ELF-1 (cell line): ENCODE data around the gene PDYN.
A peak's percentile ranks its signal among the peaks of the same experiment; 100 is the strongest.
"Not testable (repeated sequence)": the region's sequence is repeated elsewhere in the genome, so short reads cannot be mapped to it uniquely, and the experiment has no call there.

Source experiments
- DNase-seq: peaks from one replicate; pipeline ENCODE4 v3.0.0-alpha.2; 2016; ENCODE audit warnings: low read depth, low spot score

Gene PDYN

GRCh38 chr20:1993986-1994385, at the start of gene PDYN:
PDYN (minus strand) TSS chr20:1994058; CDS start chr20:1983084, 10,974 bp downstream.
- peak; percentile 31 for DNase-seq

GRCh38 chr20:2042400-2042799, 48.5 kb upstream of the PDYN start:
- no peak for DNase-seq

GRCh38 chr20:2038161-2038560, 44.3 kb upstream of the PDYN start:
- peak; percentile 26 for DNase-seq

GRCh38 chr20:2037296-2037914, 43.5 kb upstream of the PDYN start:
- DNase-seq, result no peak

DNA sequence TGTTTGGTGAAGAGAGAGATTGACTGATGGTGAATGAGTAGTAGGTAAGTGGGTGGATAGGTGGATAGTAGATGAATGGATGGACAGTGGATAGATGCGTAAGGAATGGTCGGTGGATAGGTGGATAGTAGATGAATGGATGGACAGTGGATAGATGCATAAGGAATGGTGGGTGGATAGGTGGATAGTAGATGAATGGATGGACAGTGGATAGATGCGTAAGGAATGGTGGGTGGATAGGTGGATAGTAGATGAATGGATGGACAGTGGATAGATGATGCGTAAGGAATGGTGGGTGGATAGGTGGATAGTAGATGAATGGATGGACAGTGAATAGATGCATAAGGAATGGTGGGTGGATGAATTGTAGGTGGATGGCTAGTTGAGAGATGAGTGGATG, 42.5 kb upstream of the PDYN start:
- not testable (repeated sequence) for DNase-seq

DNA sequence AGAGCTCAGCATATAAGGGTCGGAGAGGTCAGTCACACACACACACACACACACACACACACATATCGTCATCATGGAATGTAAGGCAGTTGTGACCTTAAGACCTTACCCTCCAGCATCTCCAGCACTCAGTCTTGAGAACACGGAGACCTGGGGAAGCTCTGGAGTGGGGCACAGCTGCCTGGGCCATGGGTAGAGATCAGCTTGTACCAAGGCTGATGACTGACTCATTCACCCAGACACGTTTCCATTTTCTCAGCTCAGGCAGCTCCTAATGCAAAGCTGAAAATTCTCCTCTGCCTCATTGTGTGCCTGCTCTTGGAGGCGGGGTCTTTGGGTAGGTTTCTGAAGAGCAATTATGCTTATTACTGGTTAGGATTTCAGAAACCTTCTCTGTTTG, 38.3 kb upstream of the PDYN start:
- DNase-seq, result peak; percentile 43

DNA sequence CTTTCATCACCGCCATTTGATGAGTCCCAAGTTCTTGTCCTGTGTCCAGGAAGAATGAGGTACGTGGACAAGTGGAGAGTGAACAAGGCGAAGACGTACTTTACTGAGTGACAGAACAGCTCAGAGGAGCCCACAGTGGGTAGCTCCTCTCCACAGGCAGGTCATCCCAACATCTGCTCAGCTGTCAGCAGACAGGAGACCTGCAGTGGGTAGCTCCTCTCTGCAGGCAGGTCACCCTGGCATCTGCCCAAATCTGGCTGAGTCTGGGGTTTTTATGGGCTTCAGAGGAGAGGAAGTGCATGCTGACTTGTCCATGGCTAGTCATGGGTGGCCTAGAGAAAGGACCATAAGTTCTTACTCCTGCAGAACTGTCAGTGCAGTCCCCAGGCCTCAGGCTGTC, 32.7 kb upstream of the PDYN start:
- DNase-seq, result no peak

- DNase-seq, result no peak
These were observed 32.1 kb upstream of the PDYN start for GRCh38 chr20:2026004-2026403.

- no peak for DNase-seq
These were observed 29.3 kb upstream of the PDYN start for GRCh38 chr20:2023151-2023550.

DNA sequence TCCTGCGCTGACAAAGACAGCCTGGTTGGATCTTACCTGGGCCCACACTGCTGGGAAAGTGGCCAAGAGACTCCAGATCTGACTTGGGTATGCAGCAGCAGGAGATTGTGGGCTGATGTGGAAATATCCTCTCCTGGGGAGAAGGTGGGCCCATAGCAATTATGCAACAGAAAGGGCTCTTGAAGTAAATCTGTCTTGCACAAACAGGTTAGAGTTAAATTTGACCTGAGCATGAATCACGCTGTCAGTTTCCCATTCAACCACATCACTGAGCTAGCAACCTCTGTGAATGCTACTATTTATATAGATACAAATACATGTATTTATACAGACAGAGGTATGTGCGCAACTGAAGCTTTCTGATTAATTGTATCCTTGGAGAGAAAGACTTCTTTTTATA, 28.3 kb upstream of the PDYN start:
- DNase-seq, result no peak

- no peak for DNase-seq
These were observed 16.7 kb upstream of the PDYN start for GRCh38 chr20:2010533-2010932.

- peak; percentile 66 for DNase-seq
These were observed 12.8 kb upstream of the PDYN start for GRCh38 chr20:2006452-2007361.

DNA sequence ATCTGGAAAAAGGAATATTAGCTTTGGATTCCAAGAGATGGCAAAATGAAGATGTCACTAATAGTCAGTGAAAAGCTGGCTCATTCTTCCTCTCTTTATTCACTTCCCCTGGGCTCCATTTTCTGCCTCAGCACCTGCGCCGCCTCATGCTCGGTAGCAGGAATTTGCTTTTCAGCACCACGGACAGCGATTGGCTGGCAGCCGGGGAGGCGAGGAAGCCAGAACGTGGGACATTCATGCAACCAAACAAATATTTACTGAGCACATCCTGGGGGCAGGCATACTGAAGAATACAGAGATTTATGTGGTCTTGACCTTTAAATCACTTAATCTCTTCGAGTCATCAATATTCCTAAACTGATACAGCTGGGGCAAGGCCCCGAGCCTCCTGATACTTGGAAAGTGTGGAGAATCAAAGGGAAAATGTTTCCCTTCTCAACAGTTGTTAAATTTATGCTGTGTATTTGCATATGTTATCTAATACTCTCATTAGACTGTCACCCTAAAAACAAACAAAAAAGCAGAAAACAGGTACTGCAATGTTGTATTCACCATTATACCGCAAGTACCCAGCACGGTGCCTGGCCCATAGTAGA, 12.1 kb upstream of the PDYN start:
- DNase-seq, result peak; percentile 78

DNA sequence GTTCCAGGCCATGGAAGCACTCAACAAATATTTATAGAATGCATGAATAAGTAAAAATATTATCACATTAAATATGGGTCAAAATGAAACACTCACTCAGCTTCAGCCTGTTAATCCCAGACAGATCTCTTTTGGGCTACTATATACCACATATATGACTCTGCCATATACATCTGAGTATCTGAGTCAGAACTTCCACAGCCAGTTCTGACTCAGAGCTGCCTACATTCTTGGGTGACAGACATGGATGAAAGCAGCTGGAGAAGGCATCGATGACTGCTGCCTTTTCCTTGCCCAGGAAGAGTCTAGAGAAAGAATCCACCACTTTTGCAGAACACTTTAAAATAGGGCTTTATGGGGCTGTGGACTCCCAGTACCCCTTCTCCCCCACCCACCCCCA, 11.5 kb upstream of the PDYN start:
- DNase-seq, result no peak

- no peak for DNase-seq
These were observed 10.3 kb upstream of the PDYN start for GRCh38 chr20:2004171-2004570.

GRCh38 chr20:2002365-2002764, 8.5 kb upstream of the PDYN start:
- DNase-seq, result no peak

DNA sequence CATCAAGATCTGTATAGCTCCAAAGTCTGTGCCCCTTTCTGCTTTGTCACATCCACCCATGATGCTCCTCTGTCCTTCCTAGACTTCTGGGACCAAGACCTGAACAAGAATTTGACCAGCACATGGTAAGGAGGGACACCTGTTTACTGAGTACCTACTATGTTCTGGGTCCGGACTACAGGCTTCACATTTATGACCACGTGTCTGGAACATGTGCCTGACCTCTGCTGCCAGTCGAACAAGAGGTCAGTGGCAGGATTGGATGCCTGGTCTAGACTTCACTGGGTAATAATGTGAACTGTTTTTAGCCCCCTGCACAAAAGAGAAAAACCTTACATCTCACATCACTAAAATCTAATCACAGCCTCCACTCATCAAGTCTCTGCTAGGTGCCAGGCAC, 7.3 kb upstream of the PDYN start:
- no peak for DNase-seq

DNA sequence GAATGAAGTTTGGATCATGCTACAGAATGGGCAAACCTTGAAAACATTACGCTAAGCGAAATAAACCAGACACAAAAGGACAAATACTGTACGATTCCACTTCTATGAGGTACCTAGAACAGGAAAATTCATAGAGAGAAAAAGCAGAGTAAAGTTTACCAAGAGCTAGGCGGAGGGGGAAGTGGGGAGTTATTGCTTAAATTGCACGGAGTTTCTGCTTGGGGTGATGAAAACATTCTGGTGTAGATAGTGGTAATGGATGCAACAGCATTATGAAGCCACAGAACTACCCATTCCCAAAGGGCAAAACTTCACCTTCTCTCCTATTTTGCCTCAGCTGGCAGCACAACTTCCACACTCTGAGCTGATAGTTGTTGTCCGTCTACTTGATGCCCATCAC, 6.4 kb upstream of the PDYN start:
- DNase-seq, result no peak

GRCh38 chr20:1998715-1999114, 4.9 kb upstream of the PDYN start:
- DNase-seq, result peak; percentile 50

GRCh38 chr20:1998193-1998520, 4.3 kb upstream of the PDYN start:
- no peak for DNase-seq

DNA sequence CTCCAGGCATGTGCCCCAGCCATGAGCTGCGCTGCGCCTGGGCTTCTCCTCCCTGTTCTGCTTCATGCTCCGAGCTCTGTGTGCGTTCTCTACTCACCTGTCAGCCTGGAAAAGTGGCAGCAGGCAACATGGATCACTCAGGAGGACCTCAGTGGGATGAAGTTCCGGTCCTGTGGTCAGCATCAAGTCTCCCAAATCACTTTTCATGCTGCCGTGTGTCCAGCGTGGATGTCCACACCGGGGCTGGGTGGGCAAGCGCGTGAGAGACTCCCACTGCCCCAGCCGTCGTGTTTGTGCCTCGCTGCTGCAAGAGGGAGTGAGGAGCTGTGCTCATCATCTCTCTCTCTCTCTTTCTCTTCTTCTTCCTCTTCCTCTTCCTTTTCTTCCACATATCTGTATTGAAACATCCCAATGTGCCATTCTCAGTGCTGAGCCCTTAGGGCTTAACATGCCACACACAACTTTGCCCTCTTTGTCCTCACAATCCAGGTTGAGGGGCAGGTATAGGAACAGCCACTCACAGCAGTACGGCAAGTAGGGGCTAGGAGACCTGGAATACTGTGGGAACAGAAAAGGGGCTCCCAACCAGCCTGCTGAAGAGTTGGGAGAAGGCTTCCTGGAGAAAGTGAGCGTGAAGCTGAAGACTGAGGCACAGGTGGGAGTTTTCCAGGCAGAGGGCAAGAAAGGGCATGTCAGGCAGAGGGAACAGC, 3.8 kb upstream of the PDYN start:
- no peak for DNase-seq
